GM12874 (cell line): Measurements from ENCODE around the gene NEURL3.

Experiments
- TF ChIP-seq, protein P1 (sequence below): IDR thresholded peaks from 2 replicates; pipeline ENCODE4 v1.5.1; 2011; ENCODE audit warnings: low read depth, mild to moderate bottlenecking, control low read depth, low read length, moderate library complexity; ENCODE audit not compliant: insufficient read depth

NEURL3 gene

DNA sequence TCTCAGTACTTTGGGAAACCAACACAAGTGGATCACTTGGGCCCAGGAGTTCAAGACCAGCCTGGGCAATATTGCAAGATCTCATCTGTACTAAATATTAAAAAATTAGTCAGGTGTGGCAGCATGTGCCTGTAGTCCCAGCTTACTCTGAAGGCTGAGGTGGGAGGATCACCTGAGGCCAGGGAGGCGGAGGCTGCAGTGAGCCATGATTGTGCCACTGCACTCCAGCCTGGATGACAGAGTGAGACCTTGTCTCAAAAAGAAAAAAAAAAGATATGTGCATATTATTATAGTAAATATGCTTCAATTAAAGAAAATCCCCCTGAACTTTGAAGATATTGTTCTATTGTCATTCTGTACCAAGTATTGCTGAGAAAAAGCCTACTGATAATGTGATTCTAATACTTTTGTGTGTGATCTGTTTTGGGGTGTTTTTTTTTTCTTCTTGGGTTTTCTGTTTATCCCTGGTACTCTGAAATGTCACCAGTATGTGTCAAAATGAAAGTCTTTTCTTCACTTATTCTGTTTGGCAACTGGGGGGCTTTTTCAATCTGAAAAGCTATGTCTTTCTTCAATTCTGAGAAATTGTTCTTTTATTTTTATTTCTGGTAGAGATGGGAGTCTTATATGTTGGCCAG lies 13.2 kb downstream of the NEURL3 start:
- TF ChIP-seq, protein P1, sequence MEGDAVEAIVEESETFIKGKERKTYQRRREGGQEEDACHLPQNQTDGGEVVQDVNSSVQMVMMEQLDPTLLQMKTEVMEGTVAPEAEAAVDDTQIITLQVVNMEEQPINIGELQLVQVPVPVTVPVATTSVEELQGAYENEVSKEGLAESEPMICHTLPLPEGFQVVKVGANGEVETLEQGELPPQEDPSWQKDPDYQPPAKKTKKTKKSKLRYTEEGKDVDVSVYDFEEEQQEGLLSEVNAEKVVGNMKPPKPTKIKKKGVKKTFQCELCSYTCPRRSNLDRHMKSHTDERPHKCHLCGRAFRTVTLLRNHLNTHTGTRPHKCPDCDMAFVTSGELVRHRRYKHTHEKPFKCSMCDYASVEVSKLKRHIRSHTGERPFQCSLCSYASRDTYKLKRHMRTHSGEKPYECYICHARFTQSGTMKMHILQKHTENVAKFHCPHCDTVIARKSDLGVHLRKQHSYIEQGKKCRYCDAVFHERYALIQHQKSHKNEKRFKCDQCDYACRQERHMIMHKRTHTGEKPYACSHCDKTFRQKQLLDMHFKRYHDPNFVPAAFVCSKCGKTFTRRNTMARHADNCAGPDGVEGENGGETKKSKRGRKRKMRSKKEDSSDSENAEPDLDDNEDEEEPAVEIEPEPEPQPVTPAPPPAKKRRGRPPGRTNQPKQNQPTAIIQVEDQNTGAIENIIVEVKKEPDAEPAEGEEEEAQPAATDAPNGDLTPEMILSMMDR, result no peak

DNA sequence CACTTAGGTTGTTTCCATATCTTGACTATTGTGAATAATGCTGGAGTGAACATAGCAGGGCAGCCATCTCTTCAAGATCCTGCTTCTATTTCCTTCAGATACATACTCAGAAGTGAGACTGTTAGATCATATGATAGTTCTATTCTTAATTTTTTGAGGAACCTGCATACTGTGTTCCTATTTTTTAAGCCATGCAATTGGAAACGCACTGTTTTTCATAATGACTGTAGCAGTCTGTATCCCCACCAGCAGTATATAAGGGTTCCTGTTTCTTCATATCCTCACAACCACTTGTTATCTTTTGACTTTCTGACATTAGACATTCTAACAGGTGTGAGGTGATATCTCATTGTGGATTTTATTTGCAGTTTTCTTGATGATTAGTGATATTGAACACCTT lies 15.5 kb downstream of the NEURL3 start:
- TF ChIP-seq, protein P1, result no peak

DNA sequence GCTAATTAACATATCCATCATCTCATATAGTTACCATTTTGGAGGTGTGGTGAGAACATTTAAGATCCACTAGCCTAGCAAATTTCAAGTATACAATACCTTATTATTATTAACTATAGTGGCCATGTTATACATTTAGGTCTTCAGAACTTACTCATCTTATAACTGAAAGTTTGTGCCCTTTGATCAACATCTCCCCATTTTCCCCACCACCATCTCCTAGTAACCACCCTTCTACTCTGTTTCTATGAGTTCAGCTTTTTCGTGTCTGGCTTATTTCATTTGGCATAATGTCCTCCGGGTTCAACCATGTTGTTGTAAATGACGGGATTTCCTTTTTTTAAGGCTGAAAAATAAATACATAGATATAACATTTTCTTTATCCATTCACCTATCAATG lies 15.9 kb downstream of the NEURL3 start:
- TF ChIP-seq, protein P1, result no peak

- TF ChIP-seq, protein P1, result no peak
Measured at GRCh38 chr2:96486696-96487095, 18.5 kb downstream of the NEURL3 start.

DNA sequence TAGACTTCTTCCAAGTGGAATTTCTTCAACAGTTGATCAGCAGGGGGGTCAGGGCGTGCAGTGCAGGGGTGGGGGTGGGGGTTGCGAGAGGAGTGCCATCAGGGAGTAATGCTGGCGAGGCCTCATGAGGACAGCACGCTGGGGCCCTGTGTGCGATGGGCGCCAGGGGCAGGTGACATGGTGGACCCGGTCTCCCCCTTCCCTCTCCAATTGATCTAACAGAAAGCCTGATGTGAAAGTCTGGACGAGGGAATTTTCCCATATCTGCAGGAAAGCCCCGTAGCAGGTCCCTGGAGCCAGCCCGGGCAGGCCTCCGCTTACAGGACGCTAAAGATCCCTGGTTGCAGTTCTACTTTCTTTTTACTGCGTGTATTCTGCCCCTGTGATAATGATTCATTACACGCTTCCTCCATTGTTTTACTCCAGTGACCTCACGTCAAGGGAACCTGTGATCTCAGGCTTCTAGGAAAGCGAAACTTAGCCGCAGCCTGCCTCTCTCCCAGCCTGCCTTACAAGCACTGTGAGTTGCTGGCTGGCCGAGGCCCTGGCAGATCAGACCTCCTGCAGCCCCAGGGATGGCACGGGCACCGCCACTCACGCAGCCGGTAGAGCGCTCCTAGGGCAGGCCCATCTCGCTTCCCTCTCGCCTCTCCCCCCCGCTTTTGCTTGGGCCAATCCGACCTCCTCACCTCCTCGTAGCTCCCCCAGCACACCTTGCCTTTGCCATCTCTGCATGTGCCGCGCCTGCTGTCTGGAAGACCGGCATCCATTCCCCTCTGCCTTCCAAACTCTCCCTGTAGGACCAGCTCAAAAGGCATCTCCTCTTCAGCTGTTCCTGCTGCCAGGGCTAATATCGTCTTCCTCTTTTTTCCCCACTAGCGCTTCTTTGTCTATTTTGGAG lies 19.2 kb downstream of the NEURL3 start:
- TF ChIP-seq, protein P1, result no peak

- TF ChIP-seq, protein P1, result no peak
Measured at GRCh38 chr2:96485350-96485749, 19.8 kb downstream of the NEURL3 start.

- TF ChIP-seq, protein P1, result no peak
Measured at GRCh38 chr2:96484091-96484490, 21.1 kb downstream of the NEURL3 start.
